GM18951 (cell line): Measurements from ENCODE around the gene ZNF236.

Experiments
- POLR2A ChIP-seq: IDR thresholded peaks from 4 replicates; pipeline ENCODE4 v1.6.1; 2011; ENCODE audit warnings: mild to moderate bottlenecking; ENCODE audit not compliant: insufficient read length, insufficient read depth; ENCODE audit errors: extremely low read depth
- in situ Hi-C: fragments of 300-500 bp; cut with MboI; formaldehyde crosslinking; loops from one replicate; pipeline ENCODE4 v1.12.0; 2022; ENCODE audit warnings: low sequenced_read_pairs, mixed read lengths, inconsistent platforms; ENCODE audit not compliant: unreplicated experiment

Gene ZNF236

DNA sequence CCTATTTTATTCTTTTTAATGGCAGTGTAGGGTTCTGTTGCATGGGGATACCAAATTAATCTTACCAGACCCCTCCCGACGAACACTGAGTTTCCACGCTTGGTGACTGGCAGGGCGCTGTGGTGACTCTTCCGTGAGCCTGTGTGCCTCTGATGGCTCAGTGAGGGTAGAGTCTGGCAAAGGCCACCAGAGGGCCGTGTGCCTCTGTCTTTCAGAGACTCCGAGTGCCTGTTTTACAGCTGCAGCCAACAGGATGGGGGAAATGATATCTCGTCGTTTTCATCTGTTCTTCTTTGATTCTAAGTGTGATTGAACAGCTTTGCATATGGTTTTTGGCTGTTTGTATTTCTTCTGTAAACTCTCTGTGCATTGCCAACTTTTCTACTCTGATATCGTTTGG lies 99.8 kb downstream of the ZNF236 start:
- TF ChIP-seq POLR2A = no peak
- in situ Hi-C loops = no loop called here

- in situ Hi-C loops = no loop called here
- no peak for TF ChIP-seq POLR2A
Observed at GRCh38 chr18:76923485-76924085, 101.2 kb downstream of the ZNF236 start.

DNA sequence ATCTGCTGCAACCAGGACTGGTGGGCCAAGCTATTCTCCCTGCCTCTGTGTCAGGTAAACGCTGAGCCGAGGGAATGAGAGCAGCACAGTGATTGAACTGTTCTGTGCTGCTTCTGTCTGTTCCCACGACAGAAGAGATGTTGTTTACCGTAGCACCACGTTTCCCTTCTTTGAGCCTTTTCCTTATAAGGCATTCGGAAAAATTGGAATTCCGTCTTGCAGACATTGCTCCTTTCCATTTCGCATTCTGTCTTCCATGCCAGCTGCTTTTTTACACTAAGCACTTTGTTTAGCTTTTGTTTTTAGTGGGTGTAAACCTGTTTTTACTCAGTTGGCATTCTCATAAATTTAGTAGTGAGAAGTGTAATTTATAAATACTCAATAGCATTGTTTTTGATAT lies 103.1 kb downstream of the ZNF236 start:
- in situ Hi-C loops = no loop called here
- no peak for TF ChIP-seq POLR2A

- in situ Hi-C loops = no loop called here
- TF ChIP-seq POLR2A = no peak
Observed at GRCh38 chr18:76927223-76927725, 104.9 kb downstream of the ZNF236 start.

- no peak for TF ChIP-seq POLR2A
- in situ Hi-C loops = no loop called here
Observed at GRCh38 chr18:76928179-76928868, 106.0 kb downstream of the ZNF236 start.

GRCh38 chr18:76931171-76931570 lies 108.8 kb downstream of the ZNF236 start:
- in situ Hi-C loops = no loop called here
- TF ChIP-seq POLR2A = no peak

- no peak for TF ChIP-seq POLR2A
- in situ Hi-C loops = no loop called here
Observed at GRCh38 chr18:76932026-76932819, 109.9 kb downstream of the ZNF236 start.

DNA sequence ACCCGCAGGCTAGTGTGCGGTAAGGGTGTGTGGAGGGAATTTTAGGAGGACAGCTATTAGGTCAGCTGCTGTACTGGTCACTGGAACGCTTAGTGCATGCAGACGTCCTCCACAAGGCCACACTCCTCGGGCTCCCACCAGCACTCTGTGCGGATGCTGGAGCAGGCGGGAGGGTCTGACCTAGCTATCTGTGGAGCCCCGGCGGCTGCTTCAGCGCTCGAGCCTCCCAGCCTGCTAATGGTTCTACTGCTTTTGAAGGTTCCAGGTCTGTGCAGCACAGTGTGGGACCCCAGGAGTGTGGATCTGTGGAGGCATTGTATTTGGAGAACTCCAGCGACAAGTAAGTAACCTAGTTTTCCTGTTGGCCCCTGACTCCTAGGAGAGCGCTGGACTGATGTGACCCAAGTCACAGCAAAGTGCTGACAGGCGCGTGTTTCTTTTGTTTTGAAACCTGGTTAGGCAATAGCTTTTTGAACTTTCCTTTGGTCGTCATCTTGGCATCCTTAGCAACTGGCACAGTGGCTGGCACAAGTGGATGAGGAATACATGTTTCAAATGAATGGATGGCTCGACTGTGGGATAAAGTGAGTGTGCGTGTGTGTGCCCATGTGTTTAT lies 113.5 kb downstream of the ZNF236 start:
- in situ Hi-C loops = no loop called here
- TF ChIP-seq POLR2A = no peak

GRCh38 chr18:76936877-76937276 lies 114.5 kb downstream of the ZNF236 start:
- in situ Hi-C loops = no loop called here
- no peak for TF ChIP-seq POLR2A

DNA sequence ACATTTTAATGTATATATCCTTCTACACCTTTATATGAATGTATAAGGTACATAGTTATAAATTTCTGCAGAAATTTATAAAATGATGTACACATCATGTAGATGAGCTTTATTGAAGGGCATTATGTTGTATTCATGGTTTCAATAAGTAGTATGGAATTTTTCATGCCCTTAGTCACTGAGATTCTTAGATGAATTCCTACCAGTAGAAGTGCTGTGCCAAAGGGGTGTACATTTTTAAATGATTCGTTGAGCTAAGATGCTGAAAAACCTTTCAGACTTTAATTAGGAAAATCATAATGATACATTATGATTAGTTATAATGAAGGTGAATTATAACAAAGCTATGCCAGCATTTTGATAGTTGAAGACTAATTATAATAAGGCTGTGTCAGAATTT lies 115.2 kb downstream of the ZNF236 start:
- no peak for TF ChIP-seq POLR2A
- in situ Hi-C loops = no loop called here

- TF ChIP-seq POLR2A = no peak
- in situ Hi-C loops = no loop called here
Observed at GRCh38 chr18:76938619-76939018, 116.3 kb downstream of the ZNF236 start.

- in situ Hi-C loops = no loop called here
- no peak for TF ChIP-seq POLR2A
Observed at GRCh38 chr18:76941284-76941683, 118.9 kb downstream of the ZNF236 start.
